H1 (cell line): ENCODE results near the gene ADGRL3. TPM values are rescaled to one million over a fixed set of nuclear protein-coding genes. Genes with fewer than 3 reads are reported as not detected.

Experiments
- CTCF ChIA-PET: fragments of 300-600 bp; sonication (Branson Sonifier 250); formaldehyde crosslinking; loops from one replicate; lab custom pipeline; 2021; ENCODE audit not compliant: partially characterized antibody; lab: Charles Lee
- POLR2A ChIA-PET: fragments of 300-600 bp; sonication (Branson Sonifier 250); formaldehyde crosslinking; loops from one replicate; lab custom pipeline; 2021; ENCODE audit warnings: inconsistent platforms; ENCODE audit not compliant: partially characterized antibody; lab: Charles Lee
- DNase-seq, 2 experiments: peaks; one replicate each; pipeline versions ENCODE4 v3.0.0 to v3.0.0-alpha.2; 2010 to 2022; ENCODE audit warnings: low spot score in 2 of 2, low read depth in 1 of 2, mixed read lengths in 1 of 2
- FAIRE-seq: peaks from 2 replicates; lab custom pipeline; 2011; peaks lifted over from hg19 to GRCh38; lab: Jason Lieb, UNC
- H2AFZ ChIP-seq: 2 replicates; pipeline ENCODE4 v1.8.1; 2012; ENCODE audit warnings: low read length, inconsistent platforms
- H2AK5ac ChIP-seq: 2 replicates; pipeline ENCODE4 v1.6.1; 2013; ENCODE audit warnings: low read depth, low read length
- H2BK120ac ChIP-seq: replicated peaks from 2 replicates; pipeline ENCODE3; 2013; ENCODE audit warnings: low read depth, low read length, inconsistent platforms
- H2BK12ac ChIP-seq: 2 replicates; pipeline ENCODE4 v1.6.1; 2013; ENCODE audit warnings: low read depth, low read length
- H2BK15ac ChIP-seq: 2 replicates; pipeline ENCODE4 v1.6.1; 2013; ENCODE audit warnings: low read length
- H2BK20ac ChIP-seq: 2 replicates; pipeline ENCODE4 v1.6.1; 2013; ENCODE audit warnings: low read length
- H2BK5ac ChIP-seq: 2 replicates; pipeline ENCODE4 v1.6.1; 2013; ENCODE audit warnings: low read depth, low read length
- H3K14ac ChIP-seq: 2 replicates; pipeline ENCODE4 v1.6.1; 2013; ENCODE audit warnings: inconsistent platforms; ENCODE audit not compliant: insufficient read length
- H3K18ac ChIP-seq: 2 replicates; pipeline ENCODE4 v1.6.1; 2013; ENCODE audit warnings: low read length; ENCODE audit errors: extremely low read depth
- H3K23ac ChIP-seq: 2 replicates; pipeline ENCODE4 v1.6.1; 2013; ENCODE audit warnings: inconsistent platforms; ENCODE audit not compliant: insufficient read length
- H3K23me2 ChIP-seq: 2 replicates; pipeline ENCODE4 v1.6.1; 2013; ENCODE audit warnings: low read depth, low read length
- H3K27ac ChIP-seq: 2 replicates; pipeline ENCODE4 v1.6.1; 2011; ENCODE audit warnings: low read depth, low read length, inconsistent platforms
- H3K27me3 ChIP-seq, 4 experiments: replicated peaks in 1 of 4; 1 replicate in 1 of 4; 2 replicates in 3 of 4; pipeline versions ENCODE4 v1.6.1 to v1.8.1; 2011 to 2013; ENCODE audit warnings: low read length in 3 of 4, mild to moderate bottlenecking in 3 of 4, inconsistent platforms in 2 of 4, mixed read lengths in 2 of 4, moderate library complexity in 1 of 4; ENCODE audit not compliant: control insufficient read depth in 3 of 4, insufficient read depth in 3 of 4; ENCODE audit errors: extremely low read depth in 1 of 4
- H3K36me3 ChIP-seq, 4 experiments: 2 replicates each; pipeline versions ENCODE4 v1.6.1 to v1.8.1; 2011 to 2013; ENCODE audit warnings: mild to moderate bottlenecking in 4 of 4, low read length in 3 of 4, moderate library complexity in 2 of 4, control low read depth in 1 of 4, inconsistent platforms in 1 of 4; ENCODE audit not compliant: insufficient read depth in 4 of 4, control insufficient read depth in 2 of 4
- H3K4ac ChIP-seq: replicated peaks from 2 replicates; pipeline ENCODE3; 2013; ENCODE audit warnings: low read length, low read depth, mixed read lengths, inconsistent platforms; ENCODE audit not compliant: insufficient read length
- H3K4me1 ChIP-seq, 4 experiments: replicated peaks in 1 of 4; 1 replicate in 1 of 4; 2 replicates in 3 of 4; pipeline versions ENCODE4 v1.6.1 to v1.8.1; 2011 to 2013; ENCODE audit warnings: low read length in 3 of 4, inconsistent platforms in 2 of 4, mixed read lengths in 1 of 4; ENCODE audit not compliant: insufficient read depth in 4 of 4, control insufficient read depth in 3 of 4
- H3K4me2 ChIP-seq, 2 experiments: 2 replicates each; pipeline versions ENCODE4 v1.6.1 to v1.8.1; 2011 to 2013; ENCODE audit warnings: low read depth in 2 of 2, low read length in 2 of 2, control low read depth in 1 of 2, inconsistent platforms in 1 of 2, mild to moderate bottlenecking in 1 of 2; ENCODE audit not compliant: insufficient read depth in 1 of 2
- H3K4me3 ChIP-seq, 4 experiments: fragments of 200-600, 300-600 bp in 1 of 4; sonication (generic), shearing (Covaris generic), sonication (Bioruptor Twin) in 1 of 4; 2 replicates each; pipeline versions ENCODE4 v1.5.1 to v1.8.1; 2011 to 2016; ENCODE audit warnings: low read length in 4 of 4, low read depth in 3 of 4, control low read depth in 2 of 4, inconsistent platforms in 2 of 4, mild to moderate bottlenecking in 2 of 4, mixed read lengths in 1 of 4, moderate library complexity in 1 of 4; ENCODE audit not compliant: insufficient read depth in 2 of 4; ENCODE audit errors: extremely low read depth in 1 of 4
- H3K56ac ChIP-seq: replicated peaks from 2 replicates; pipeline ENCODE3; 2013; ENCODE audit warnings: low read depth, mild to moderate bottlenecking, mixed read lengths, low read length, inconsistent platforms; ENCODE audit not compliant: insufficient read length
- H3K79me1 ChIP-seq: 2 replicates; pipeline ENCODE4 v1.6.1; 2013; ENCODE audit warnings: low read depth, low read length, control low read depth
- H3K79me2 ChIP-seq, 2 experiments: 2 replicates each; pipeline versions ENCODE4 v1.6.1 to v1.8.1; 2012 to 2013; ENCODE audit warnings: low read length in 2 of 2, mild to moderate bottlenecking in 2 of 2, inconsistent platforms in 1 of 2; ENCODE audit not compliant: insufficient read depth in 2 of 2, control insufficient read depth in 1 of 2
- H3K9ac ChIP-seq, 4 experiments: replicated peaks in 1 of 4; 1 replicate in 1 of 4; 2 replicates in 3 of 4; pipeline versions ENCODE4 v1.6.1 to v1.8.1; 2011 to 2013; ENCODE audit warnings: low read depth in 3 of 4, low read length in 3 of 4, control low read depth in 2 of 4, mild to moderate bottlenecking in 2 of 4, moderate library complexity in 2 of 4, inconsistent platforms in 1 of 4; ENCODE audit errors: extremely low read depth in 1 of 4
- H3K9me3 ChIP-seq, 2 experiments: 2 replicates each; pipeline versions ENCODE4 v1.6.1 to v1.8.1; 2012 to 2013; ENCODE audit warnings: mild to moderate bottlenecking in 2 of 2, moderate library complexity in 2 of 2, control low read depth in 1 of 2, inconsistent platforms in 1 of 2, low read depth in 1 of 2, low read length in 1 of 2, mixed read lengths in 1 of 2; ENCODE audit not compliant: insufficient read depth in 2 of 2
- H4K20me1 ChIP-seq, 2 experiments: replicated peaks in 1 of 2; 2 replicates each; pipeline versions ENCODE3 to v1.8.1; 2011 to 2013; ENCODE audit warnings: inconsistent platforms in 2 of 2, low read length in 2 of 2, mild to moderate bottlenecking in 1 of 2; ENCODE audit not compliant: insufficient read depth in 2 of 2, control insufficient read depth in 1 of 2
- H4K5ac ChIP-seq: 2 replicates; pipeline ENCODE4 v1.6.1; 2013; ENCODE audit warnings: low read length, low read depth, mixed read lengths, inconsistent platforms; ENCODE audit not compliant: insufficient read length
- H4K8ac ChIP-seq: 2 replicates; pipeline ENCODE4 v1.8.0; 2013; ENCODE audit warnings: mild to moderate bottlenecking, moderate library complexity, low read length, inconsistent platforms; ENCODE audit not compliant: insufficient read depth; ENCODE audit errors: extremely low read depth
- H4K91ac ChIP-seq: replicated peaks from 2 replicates; pipeline ENCODE3; 2013; ENCODE audit warnings: low read length, mixed read lengths, inconsistent platforms; ENCODE audit not compliant: insufficient read length
- CTBP2 ChIP-seq: IDR thresholded peaks from 2 replicates; pipeline ENCODE4 v1.7.0; 2011; ENCODE audit warnings: borderline replicate concordance, mild to moderate bottlenecking, moderate library complexity, mixed read lengths, low read length; ENCODE audit not compliant: insufficient read depth, insufficient read length
- NANOG ChIP-seq: IDR thresholded peaks from 2 replicates; pipeline ENCODE4 v1.6.1; 2011; ENCODE audit warnings: low read length, low read depth, mild to moderate bottlenecking, inconsistent platforms; ENCODE audit not compliant: insufficient read depth, poor library complexity, severe bottlenecking
- PHF8 ChIP-seq: fragments of 200-600 bp; sonication (generic); conservative IDR thresholded peaks from 2 replicates; pipeline ENCODE4 v1.7.1; 2012; ENCODE audit warnings: low read depth, mild to moderate bottlenecking, inconsistent platforms, low read length, moderate library complexity
- SP1 ChIP-seq: IDR thresholded peaks from 2 replicates; pipeline ENCODE4 v1.6.1; 2011; ENCODE audit warnings: low read depth, low read length
- SRF ChIP-seq: IDR thresholded peaks from 2 replicates; pipeline ENCODE4 v1.6.1; 2011; ENCODE audit warnings: mild to moderate bottlenecking, low read depth, low read length, moderate library complexity
- TAF1 ChIP-seq: IDR thresholded peaks from 2 replicates; pipeline ENCODE4 v1.6.1; 2011; ENCODE audit warnings: mild to moderate bottlenecking, low read depth, low read length
- WGBS, 2 experiments: shearing (Covaris generic) in 1 of 2; methylation state at CpG; one replicate each; pipeline versions ENCODE4 v1.1.6 to v1.1.7; 2013 to 2015; ENCODE audit warnings: low lambda C conversion rate in 2 of 2, mixed read lengths in 2 of 2, inconsistent platforms in 1 of 2, low coverage in 1 of 2, missing lambda C conversion rate in 1 of 2; ENCODE audit not compliant: insufficient replicate concordance in 2 of 2, insufficient coverage in 1 of 2, insufficient read length in 1 of 2; ENCODE audit errors: extremely low coverage in 1 of 2, missing lambda C conversion rate in 1 of 2; 5-methylcytosine and 5-hydroxymethylcytosine counted together
- polyA plus RNA-seq, 7 experiments: library from polyadenylated mRNA; depleted of rRNA in 3 of 7; stranded (reverse) in 5 of 7; unstranded in 2 of 7; fragments of >200 nt in 5 of 7; fragments of 200-250 nt in 2 of 7; gene quantifications; 1 replicate in 5 of 7; 2 replicates in 1 of 7; 4 replicates in 1 of 7; pipeline versions ENCODE4 v1.2.1 to v1.2.3, GENCODE V29; 2011 to 2013; ENCODE audit warnings: missing spikeins in 2 of 7, mixed read lengths in 2 of 7
- total RNA-seq: library from RNA; stranded (reverse); fragmentation: NEBNext Ultra II Directional; extraction: Animal tissue kit (Norgen Biotek cat#: 25700); gene quantifications from 2 replicates; pipeline ENCODE4 v1.2.1, GENCODE V29; 2021
- TF ChIP-seq, protein P1 (sequence below): IDR thresholded peaks from 2 replicates; pipeline ENCODE4 v1.6.1; 2012; ENCODE audit warnings: inconsistent platforms

The ADGRL3 gene
- total and polyA plus RNA-seq, 2 of the 8 experiments (the other 6 are each of a cell fraction or from before 2014, with no cell fraction given), result 6.6 to 13.0 TPM

DNA sequence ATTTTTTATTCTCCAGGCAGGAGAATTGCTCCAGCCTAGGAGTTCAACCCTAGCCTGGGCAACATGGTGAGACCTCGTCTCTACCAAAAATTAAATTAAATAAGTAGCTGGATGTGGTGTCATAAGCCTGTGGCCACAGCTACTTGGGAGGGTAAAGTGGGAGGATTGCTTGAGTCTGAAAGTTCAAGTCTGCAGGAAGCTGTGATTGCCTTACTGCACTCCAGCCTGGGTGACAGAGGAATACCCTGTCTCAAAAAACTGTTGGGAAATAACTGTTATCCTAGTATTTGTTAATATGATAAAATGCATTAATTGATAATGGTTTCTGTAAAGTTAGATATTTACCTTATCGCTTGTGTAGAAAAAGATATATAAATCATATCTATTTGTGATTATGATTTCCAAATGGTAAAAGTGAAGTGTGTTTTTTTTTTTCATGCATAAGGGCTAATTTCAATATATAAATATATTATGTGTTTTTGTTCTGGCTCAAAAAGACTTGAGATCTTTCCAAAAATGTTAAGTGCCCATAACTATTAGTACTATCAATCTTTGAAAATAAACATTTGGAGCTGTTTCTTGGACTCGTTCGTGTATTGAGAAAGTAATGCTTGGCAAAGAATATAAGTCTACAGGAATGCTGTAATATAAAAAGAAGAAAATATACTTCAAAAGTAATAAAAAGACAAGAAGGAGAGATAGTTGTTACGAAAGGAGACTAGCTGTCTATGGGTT lies 396.6 kb downstream of the ADGRL3 start:
- H2BK15ac ChIP-seq, result no peak overlapping the region
- H3K23me2 ChIP-seq, result no peaks in the 10 kb centered on the region
- no peak overlapping the region for H2BK20ac ChIP-seq
- FAIRE-seq (no peak), DNase-seq (no peak)
- H3K9me3 ChIP-seq, result no peaks in the 10 kb centered on the region
- no peak overlapping the region for H2BK120ac ChIP-seq
- 93% methylated on average over 5 of the region's 5 CpGs; no CpG with 5 or more reads in 1 of the 2 experiments for WGBS, 2 experiments
- no peak overlapping the region for H3K23ac ChIP-seq
- POLR2A ChIA-PET, result no interaction called here
- H2AFZ ChIP-seq, result no peak overlapping the region
- TF ChIP-seq, protein P1, sequence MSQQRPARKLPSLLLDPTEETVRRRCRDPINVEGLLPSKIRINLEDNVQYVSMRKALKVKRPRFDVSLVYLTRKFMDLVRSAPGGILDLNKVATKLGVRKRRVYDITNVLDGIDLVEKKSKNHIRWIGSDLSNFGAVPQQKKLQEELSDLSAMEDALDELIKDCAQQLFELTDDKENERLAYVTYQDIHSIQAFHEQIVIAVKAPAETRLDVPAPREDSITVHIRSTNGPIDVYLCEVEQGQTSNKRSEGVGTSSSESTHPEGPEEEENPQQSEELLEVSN, result no peak
- no peak for TF ChIP-seq SP1
- TF ChIP-seq PHF8, result no peak
- TF ChIP-seq SRF, result no peak
- no peak for TF ChIP-seq TAF1
- TF ChIP-seq NANOG, result no peak
- TF ChIP-seq CTBP2, result no peak
- H4K20me1 ChIP-seq, result no peaks in the 10 kb centered on the region
- H3K18ac ChIP-seq, result no peak overlapping the region
- no peak overlapping the region for H3K9ac ChIP-seq
- H3K4me1 ChIP-seq, result no peaks in the 10 kb centered on the region
- no peak overlapping the region for H4K5ac ChIP-seq
- no peak overlapping the region for H3K56ac ChIP-seq
- CTCF ChIA-PET, result interaction anchor here (0.6 to 1.7 kb wide), 3 partner anchors 13 to 317 kb away, joined by 3 to 4 read pairs (median 3); no protein-coding TSS in a partner anchor
- no peak overlapping the region for H2BK12ac ChIP-seq
- no peaks in the 10 kb centered on the region for H3K79me2 ChIP-seq
- H3K4me3 ChIP-seq, result no peak overlapping the region
- no peaks in the 10 kb centered on the region for H3K36me3 ChIP-seq
- H2BK5ac ChIP-seq, result no peak overlapping the region
- no peak overlapping the region for H3K4ac ChIP-seq
- no peak overlapping the region for H3K27ac ChIP-seq
- no peaks in the 10 kb centered on the region for H3K27me3 ChIP-seq
- no peak overlapping the region for H4K91ac ChIP-seq
- no peaks in the 10 kb centered on the region for H3K79me1 ChIP-seq
- H3K4me2 ChIP-seq, result no peak overlapping the region
- no peak overlapping the region for H4K8ac ChIP-seq
- H3K14ac ChIP-seq, result no peak overlapping the region
- H2AK5ac ChIP-seq, result no peak overlapping the region
